Activated CD4-positive, alpha-beta T cell treated with anti-CD3 and anti-CD28 coated beads for 48 hours (primary cell): ENCODE data around the gene IL27RA.

Source experiments
- DNase-seq: peaks from one replicate; pipeline ENCODE4 v3.0.0-alpha.2; 2020

IL27RA gene

DNA sequence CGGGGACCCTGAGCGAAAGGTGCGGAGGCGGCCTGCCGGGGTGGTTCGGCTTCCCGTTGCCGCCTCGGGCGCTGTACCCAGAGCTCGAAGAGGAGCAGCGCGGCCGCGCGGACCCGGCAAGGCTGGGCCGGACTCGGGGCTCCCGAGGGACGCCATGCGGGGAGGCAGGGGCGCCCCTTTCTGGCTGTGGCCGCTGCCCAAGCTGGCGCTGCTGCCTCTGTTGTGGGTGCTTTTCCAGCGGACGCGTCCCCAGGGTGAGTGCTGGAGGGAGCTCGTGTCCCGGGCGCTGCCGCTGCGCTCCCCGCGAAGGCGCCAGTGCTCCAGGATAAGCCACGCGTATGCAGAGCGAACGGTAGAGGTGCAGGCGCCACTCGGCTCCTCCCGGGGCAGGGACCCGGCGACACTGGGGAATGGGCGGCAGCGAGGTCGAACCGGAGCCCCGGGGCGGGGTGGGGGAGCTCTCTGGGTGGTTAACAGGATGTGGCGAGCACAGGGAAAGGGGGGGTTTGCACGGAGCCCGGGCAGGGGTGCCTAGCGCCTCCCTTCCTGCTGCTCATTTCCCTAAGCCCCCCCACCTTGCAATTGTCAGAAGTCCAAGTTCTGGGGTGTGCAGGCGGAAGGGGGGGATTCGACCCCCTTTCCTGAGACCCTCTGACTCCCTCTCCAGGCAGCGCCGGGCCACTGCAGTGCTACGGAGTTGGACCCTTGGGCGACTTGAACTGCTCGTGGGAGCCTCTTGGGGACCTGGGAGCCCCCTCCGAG is at the start of gene IL27RA:
IL27RA (plus strand) TSS at position 44 of the 762 bp plus-strand sequence; CDS start at position 155, 111 bp downstream.
- peak; percentile 80 for DNase-seq

DNA sequence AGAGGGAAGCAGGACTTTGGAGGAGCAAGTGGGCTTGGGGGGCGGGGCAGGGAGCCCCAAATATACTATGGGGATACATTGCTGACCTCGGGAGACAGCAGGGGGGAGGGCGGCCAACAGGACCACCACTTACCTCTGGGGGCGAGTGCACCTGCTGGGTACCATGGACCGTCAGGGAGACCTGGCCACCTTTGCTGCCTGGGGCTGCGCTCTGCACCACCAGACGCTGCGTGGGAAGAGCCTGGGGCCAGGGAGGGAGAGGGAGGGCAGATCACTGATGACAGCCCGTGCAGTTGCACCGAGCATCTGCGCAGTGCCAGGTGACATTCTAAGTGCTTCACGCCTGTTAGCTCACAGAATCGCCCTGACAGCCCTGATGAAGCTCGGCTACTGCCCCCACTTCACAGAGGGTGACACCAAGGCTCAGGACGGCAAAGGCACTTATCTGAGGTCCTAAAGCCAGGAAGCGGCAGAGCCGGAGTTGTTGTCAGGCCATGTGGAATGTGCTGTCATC is 49.5 kb upstream of the IL27RA start:
- DNase-seq = no peak

DNA sequence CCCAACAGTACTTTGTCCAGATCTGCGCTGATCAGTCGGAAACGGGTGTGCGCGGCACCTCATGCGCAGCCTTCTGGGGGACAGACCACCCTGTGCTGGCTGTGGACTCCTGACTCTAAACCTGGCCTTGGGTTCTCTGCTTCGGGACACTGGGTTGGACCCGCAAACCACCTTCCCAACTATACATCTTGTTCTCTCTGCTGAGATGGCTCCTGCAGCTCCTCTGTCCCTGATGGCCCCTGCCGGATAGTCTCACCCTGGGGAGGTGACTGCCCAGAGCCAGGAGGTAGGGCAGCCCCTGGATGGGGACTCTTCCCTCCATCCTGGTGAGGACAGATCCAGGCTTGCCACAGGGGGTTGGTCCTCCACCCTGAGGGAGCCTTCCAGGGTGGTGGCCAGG is 48.8 kb upstream of the IL27RA start:
- DNase-seq = no peak

DNA sequence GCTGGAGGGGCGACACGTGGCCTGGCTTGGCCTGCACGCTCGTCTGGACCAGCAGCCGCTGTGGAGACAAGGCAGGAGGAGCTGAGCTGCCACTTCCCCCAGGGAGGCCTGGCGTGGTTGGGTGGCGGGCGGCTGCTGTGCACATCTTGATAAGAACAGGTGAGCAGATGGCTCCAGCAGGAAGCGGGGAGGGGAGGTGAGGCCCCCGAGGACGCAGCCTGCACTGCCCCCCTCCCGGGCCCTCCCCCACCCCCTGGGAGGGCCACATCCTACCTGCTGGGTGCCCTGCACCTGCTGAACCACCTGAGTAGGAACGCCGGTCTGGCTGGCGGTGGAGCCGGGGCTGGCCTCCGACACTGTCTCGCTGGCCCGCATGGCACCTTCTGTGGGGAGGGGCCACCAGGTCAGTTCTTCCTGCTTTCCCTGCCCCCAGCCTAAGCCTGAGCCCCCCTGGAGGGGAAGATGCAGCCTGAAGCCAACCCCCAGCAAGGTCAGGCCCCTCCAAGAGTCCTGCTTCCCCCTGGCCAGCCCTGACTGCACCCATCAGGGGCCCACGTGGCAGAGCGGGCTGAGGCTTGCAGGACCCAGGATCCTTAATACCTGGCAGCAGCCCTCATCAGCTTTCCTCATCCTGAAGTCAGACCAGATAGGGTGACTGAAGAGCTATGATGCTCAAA is 48.2 kb upstream of the IL27RA start:
- DNase-seq = no peak

DNA sequence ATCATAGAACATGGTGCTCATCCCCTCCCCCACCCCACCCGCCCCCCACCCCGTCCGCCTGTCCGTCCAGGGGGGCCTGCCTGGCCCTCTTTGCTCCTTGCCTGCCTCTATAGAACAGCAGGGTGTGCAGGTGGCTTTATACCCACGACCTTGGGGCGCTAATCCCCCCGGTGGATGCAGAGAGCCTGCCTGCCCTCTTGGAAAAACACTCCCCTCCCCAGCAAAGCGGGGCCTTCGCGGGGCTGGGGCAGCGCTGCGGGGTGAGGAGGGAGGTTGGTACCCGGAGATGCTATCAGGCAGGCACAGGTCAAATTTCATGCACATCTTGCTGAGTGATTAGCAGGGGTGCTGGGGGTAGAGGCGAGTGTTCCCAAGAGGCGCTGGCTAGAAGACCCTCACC is 47.4 kb upstream of the IL27RA start:
- DNase-seq = no peak

DNA sequence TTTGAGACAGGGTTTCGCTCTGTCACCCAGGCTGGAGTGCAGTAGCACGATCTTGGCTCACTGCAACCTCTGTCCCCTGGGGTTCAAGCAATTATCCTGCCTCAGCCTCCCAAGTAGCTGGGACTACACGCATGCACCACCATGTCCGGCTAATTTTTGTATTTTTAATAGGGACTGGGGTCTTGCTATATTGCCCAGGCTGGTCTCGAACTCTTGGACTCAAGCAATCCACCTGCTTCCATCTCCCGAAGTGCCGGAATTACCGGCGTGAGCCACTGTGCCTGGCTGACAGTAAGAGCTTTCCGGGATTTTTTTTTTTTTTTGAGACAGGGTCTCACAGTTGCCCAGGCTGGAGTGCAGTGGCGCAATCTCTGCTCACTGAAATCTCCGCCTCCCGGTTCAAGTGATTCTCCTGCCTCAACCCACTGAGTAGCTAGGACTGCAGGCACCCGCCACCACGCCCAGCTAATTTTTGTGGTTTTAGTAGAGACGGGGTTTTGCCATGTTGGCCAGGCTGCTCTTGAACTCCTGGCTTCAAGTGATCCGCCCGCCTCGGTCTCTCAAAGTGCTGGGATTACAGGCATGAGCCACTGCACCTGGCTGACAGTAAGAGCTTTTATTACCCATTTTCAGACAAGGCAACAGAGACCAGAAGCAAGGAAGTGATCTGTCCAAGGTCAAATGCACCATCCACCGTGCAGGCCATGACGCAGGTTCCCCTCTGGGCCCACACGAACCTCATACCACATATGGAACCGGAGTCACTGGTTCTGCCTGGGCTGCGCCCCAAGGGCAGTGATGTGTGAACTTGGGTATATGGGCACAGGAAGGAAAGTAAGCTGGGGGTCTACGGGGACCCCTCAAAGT is 46.5 kb upstream of the IL27RA start:
- DNase-seq = no peak

DNA sequence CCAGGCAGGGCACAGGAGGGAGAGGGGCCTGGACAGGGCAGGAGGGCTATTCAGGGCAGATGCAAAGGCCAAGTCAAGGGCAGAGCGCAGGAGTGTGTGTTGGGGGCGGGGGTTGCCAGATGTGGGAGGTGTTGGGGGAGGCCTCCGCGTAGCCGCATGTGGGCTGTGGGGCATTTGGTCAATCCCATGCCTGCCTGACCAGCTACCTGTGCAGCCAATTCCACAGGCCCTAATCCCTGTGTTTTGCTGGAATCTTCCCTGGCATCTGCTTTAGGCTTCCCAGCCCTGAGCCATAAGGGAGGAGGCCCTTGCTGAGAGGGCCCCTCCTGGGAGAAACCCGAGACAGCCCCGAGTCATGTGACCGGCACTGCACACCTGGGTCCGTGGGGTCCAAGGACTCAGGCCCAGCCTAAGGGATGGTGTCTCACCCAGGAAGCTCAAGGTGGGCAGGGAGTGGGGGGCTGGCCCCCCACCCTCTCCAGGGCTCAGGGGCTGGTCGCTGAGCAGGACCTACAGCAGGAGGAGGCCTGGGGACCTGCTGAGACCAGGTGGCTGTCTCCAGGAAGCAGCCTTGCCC is 45.7 kb upstream of the IL27RA start:
- DNase-seq = peak; percentile 40

DNA sequence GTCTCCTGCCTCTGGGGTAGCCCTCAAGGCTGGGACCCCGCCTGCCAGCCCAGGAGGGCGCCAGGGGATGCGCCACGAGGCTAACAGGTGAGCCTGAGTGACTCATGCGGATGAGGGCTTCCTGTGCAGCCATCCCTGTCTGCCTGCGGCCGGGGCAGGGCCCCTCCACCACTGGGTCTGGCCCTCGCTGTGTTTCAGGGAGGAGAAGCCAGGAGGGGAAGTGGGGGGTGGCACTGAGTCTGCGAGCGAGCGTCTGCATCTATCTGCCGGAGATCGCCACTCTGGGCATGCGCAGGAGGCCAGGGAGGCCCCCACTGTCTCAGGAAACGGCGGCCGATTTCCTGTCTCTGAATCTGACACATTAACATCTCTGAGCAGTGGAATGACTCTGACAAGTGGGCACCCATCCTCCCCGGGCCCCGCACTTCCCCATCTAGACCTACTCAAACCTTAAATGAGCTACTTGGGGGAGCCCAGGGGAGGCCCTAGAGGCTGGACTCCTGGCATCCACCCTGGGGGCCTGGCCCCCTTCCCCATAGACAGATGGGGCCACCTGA is 45.1 kb upstream of the IL27RA start:
- peak; percentile 99 for DNase-seq

DNA sequence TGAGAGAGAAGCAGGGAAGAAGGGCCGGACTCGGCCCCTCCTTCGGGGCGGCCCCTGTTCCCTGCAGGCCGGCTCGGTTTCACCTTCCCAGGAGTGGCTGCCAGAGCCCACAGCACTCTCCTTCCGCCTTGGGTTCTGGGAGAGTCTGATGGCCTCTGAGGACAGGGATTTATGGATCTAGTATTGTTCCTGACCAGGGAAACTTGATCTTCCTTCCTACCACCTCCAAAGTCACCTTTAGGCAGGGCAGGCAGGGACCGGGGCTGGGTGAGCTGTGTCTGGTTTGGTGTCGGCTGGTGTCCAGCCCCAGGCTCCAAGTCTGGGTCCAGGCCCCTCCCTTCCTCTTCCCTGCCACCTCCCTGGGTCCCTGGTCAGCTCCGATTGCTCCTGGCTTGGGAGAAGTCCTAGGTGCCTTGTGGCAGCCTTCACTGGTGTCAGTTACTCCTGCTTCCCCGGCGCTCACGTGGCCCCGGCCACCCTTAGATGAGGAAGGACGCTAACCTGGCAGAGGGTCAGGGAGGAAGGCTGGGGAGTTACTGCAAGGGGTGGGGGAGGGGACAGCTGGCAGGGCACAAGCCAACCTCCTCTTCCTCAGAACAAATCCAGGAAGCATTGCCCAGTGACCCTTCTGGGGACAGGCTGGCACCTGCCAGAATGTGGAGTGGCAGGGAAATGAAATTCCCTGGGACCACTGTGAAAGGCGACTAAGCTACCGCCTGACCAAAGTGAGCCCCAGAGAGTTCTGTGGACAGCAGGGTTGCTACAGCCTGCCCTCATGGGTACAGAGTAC is 44.3 kb upstream of the IL27RA start:
- no peak for DNase-seq

DNA sequence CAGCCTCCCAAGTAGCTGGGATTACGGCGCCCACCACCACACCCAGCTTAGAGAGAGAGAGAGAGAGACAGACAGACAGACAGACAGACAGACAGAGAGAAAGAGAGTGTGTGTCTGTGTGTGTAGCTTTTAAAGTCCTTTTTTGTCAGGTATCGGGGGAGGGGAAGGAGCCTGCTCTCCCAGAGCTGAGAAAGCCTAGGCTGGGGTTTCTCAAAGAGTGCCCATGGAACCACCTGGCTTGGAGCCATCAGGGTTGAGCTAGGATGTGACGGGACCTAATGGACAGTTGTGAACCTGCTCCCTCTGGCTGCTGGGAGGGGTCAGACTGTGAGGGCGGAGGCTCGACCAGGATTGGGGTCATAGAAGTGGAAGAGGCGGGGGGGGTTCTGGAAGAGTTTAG is 42.1 kb upstream of the IL27RA start:
- no peak for DNase-seq

DNA sequence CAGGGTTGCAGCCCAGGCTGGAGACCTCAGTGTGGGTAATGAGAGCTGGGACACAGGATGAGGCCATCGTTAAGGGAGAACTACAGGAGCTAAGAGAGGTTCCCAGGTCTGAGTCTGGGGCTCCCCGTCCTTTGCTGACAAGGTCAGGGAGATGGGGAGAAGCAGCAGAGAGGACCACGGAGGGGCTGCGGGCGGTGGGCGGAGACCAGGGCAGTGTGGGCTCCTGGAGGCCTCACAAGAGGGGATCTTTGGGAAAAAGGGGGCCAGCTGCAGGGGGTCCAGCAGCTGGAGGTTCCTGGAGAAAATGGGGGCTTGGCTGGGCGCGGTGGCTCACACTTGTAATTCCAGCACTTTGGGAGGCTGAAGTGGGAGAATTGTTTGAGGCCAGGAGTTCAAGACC is 41.5 kb upstream of the IL27RA start:
- no peak for DNase-seq

DNA sequence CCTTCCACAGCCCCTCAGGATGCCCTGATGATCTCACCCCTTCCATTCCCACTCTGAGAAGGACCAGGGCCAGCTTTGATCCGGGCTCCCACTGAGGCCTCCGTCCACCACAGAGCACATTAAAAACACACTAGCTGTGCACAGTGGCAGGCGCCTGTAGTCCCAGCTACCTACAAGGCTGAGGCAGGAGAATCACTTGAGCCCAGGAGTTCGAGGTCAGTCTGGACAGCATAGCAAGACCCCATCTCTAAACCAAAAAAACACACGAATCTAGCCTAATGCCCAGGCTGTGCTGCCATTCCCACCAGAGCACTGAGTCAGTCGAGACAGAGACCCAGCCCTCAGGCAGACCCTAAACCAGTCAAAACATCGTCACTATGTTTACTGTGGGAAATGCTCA is 39.5 kb upstream of the IL27RA start:
- no peak for DNase-seq

DNA sequence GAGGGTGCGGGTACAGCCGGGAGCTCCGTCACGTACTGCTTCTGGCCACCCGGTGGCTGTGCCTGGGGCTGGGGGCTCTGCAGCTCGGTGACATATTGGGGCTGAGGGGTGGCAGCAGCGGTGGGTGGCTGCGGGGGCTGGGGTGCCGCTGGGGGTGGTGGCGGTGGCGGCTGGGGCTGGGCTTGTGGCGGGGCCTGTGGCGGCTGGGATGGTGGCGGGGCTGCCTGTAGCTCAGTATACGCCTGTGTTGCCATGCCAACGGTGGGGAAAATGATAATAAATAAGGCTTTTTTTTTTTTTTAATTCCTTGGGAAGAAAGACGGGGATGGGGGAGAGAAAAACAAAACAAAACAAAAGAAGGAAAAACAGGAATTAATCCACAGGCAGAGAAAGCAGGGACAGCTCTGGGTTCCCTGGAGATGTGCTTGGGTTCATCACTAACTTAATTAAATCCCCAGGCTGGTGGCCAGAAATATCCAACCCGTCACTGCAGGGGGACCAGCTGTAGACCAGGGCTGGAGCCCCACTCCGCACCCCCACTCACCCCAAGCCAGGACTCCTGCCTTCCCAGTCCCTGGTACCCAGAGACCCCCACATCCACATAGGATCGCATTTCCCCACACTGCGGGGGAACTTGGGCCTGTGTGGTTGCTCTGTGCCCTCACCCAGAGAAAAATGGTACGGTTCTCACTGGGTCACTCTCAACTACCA is 37.8 kb upstream of the IL27RA start:
- no peak for DNase-seq

DNA sequence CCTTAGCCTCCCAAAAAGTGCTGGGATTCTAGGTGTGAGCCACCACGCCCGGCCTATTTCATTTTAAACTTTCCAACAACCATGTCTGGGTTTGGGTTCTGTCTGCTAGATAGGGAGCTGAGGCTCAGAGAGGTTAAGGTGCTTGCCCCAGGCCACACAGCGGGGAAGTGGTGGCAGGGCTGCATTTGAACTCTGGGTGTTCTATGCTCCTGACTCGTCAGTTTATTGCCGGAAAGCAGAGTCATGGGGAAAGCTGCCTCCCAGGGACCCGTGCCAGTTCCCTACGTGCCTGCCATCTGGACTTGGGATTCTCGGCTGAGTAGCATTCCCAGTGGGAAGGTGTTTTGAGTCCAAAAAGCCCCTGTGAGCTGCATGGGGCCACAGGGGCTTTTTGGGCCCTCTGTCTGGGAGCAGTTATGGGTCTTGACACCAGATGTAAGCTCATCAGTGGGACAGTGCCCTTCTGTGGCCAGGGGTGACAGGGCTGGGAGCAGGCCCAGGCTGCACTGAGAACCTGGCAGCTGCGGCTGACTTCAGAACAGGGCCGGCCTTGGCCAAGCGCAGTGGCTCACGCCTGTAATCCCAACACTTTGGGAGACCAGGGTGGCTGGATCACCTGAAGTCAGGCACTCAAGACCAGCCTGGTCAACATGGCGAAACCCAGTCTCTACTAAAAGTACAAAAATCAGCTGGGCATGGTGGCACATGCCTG is 36.4 kb upstream of the IL27RA start:
- DNase-seq = no peak

DNA sequence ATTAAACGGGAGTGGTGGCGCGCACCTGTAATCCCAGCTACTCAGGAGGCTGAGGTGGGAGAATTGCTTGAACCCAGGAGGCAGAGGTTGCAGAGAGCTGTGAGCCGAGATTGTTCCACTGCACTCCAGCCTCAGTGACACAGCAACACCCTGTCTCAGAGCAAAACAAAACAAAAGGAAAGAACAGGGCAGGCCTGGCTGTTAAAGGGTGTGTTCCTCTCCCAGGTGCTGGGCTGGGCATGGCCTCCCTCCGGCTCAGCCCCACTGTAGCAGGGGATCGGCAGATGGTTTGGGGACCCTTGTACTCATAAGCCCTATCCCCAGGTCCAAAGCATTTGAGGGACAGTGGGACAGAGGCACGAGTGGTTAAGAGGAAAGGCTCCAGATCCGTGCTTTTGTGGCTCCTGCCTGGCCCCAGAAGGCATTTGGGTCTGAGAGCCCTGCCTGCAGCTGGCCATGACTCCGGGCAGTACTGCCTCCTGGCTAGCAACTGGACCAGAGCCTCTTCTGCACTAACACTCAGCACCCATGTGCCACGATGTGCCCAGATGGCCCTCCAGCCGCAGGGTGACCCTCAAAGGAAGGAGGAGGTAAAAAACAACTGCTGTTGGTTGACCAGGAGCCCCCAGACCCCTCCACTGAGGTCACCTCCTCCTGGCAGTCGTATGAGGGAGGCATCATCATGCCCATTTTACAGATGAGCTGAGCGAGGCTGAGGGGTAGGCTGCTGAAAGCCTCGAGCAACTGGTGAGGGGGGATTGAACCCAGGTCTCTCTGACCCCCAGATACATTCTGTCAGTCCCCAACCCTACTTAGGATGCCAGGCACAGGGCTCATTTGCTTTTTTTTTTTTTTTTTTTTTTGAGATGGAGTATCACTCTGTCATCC is 35.4 kb upstream of the IL27RA start:
- DNase-seq = no peak

DNA sequence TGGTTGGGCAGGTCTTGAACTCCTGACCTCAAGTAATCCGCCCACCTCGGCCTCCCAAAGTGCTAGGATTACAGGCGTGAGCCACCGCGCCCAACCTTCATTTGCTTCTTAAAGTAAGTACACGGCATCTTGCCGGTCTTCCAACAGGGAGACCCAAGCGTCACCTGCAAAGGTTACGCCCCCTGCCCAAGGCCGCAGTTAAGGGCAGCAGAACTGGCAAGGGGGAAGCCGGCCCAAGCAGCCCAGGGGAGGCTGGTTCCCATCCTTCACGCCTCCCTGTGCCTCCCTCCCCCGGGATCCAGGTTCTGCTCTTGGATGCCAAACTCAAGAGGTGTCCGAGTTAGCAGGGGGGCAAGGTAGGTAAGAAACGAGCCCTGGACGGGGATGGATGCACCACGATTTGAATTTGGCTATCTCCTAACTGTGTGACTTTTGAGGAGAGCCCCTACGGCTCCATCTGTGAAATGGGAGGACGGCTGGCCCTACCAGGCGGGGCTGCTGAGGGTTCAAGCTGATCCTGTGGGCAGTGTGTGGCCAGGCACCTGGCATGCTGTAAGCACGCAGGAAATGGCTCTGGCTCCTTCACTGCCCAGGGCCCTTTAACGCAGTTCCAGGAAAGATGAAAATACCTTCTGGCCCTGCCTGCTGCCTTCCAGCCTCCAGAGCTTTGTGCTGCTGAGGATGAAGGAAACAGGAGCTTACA is 34.5 kb upstream of the IL27RA start:
- DNase-seq = no peak

DNA sequence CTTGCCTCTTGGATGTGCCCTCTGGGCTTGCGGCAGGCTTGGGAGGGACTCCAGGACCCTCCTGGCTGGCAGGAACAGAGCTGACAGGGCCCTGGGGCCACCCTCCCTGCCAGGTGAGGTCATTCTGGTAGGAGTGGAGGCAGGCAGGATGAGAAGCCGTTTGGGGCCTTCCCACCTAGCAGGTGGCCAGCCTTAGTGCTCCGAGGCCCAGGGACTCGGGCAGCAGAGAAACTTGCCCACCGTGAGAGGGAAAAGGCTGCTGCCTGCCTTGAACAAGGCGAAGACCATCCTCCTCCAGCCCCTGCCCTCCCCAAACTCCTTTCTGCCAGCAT is 34.0 kb upstream of the IL27RA start:
- DNase-seq = no peak

DNA sequence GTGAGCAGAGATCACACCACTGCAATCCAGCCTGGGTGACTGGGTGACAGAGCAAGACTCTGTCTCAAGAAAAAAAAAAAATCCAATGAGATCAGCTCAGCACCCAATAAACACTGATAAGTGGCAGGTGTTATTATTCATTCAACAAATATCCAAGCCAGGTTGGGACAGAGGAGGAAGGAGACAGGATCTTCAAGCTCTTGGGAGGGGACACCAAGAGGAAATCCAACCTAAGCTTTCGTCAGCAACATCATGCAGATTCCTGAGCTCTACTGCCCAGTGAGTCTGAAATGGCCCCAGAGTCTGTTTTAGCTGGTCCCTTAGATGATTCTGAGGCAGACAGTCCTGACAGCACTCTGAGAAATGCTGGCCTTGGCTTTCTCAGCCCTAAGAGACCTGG is 33.1 kb upstream of the IL27RA start:
- DNase-seq = no peak

DNA sequence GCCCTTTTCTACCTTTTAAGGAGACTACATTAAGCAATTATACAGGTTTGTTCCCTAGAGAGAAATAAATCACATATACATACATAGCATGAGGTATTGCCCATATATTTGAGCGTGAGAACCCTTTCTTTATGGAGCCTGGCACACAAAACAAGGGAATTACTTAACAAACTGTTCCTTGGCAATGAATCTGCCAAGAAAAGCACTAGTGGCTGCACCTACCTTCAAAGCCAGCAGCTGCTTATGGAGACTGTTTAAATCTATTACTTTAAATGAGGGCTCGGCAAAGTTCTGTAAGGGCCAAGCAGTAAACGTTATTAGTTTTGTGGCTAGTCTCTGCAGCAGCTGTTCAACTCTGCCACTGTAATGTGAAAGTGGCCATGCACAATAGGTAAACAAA is 32.5 kb upstream of the IL27RA start:
- DNase-seq = no peak
